HG03103 (cell line): ENCODE measurements around the gene CPLX1.
"Not testable (repeated sequence)": the region's sequence is repeated elsewhere in the genome, so short reads cannot be mapped to it uniquely, and the experiment has no call there.

Experiments
- ATAC-seq: cut with Tn5 transposase; IDR thresholded peaks from one replicate; pipeline ENCODE4 v1.9.1; 2021; ENCODE audit warnings: low read depth; ENCODE audit not compliant: unreplicated experiment

CPLX1 gene

GRCh38 chr4:780716-781492 lies 45.0 kb downstream of the CPLX1 start:
- ATAC-seq, result no peak

GRCh38 chr4:780255-780654 lies 45.7 kb downstream of the CPLX1 start:
- not testable (repeated sequence) for ATAC-seq

- ATAC-seq, result no peak
Observed at GRCh38 chr4:779555-779954, 46.4 kb downstream of the CPLX1 start.

GRCh38 chr4:777520-778262 lies 48.2 kb downstream of the CPLX1 start:
- ATAC-seq, result no peak

GRCh38 chr4:776743-777441 lies 49.0 kb downstream of the CPLX1 start:
- ATAC-seq, result no peak

GRCh38 chr4:775485-775884 lies 50.4 kb downstream of the CPLX1 start:
- not testable (repeated sequence) for ATAC-seq

- not testable (repeated sequence) for ATAC-seq
Observed at GRCh38 chr4:774419-775092, 51.4 kb downstream of the CPLX1 start.

- no peak for ATAC-seq
Observed at GRCh38 chr4:773214-773613, 52.7 kb downstream of the CPLX1 start.

- no peak for ATAC-seq
Observed at GRCh38 chr4:772776-773175, 53.2 kb downstream of the CPLX1 start.

GRCh38 chr4:772118-772517 lies 53.8 kb downstream of the CPLX1 start:
- no peak for ATAC-seq

GRCh38 chr4:771464-771863 lies 54.5 kb downstream of the CPLX1 start:
- ATAC-seq, result no peak

GRCh38 chr4:770022-770421 lies 55.9 kb downstream of the CPLX1 start:
- ATAC-seq, result no peak

GRCh38 chr4:769511-769910 lies 56.4 kb downstream of the CPLX1 start:
- ATAC-seq, result no peak

GRCh38 chr4:768995-769394 lies 56.9 kb downstream of the CPLX1 start:
- no peak for ATAC-seq

- no peak for ATAC-seq
Observed at GRCh38 chr4:768076-768475, 57.9 kb downstream of the CPLX1 start.

GRCh38 chr4:766559-767283 lies 59.2 kb downstream of the CPLX1 start:
- ATAC-seq, result no peak

GRCh38 chr4:766152-766515 lies 59.8 kb downstream of the CPLX1 start:
- no peak for ATAC-seq

- no peak for ATAC-seq
Observed at GRCh38 chr4:764405-765169, 61.3 kb downstream of the CPLX1 start.

GRCh38 chr4:763922-764321 lies 62.0 kb downstream of the CPLX1 start:
- no peak for ATAC-seq
